Measurements from ENCODE around the gene FHL3. TPM values are rescaled to one million over a fixed set of nuclear protein-coding genes. Genes with fewer than 3 reads are reported as not detected.
A peak's percentile ranks its signal among the peaks of the same experiment; 100 is the strongest.

The FHL3 gene
- total RNA-seq, 4 donors from 2014 or later, result 3.0 to 19.1 (median 12.2) TPM

- no peak for TF ChIP-seq POLR2AphosphoS5 (IDR thresholded peaks at IDR 0.05)
- no peak for TF ChIP-seq CTCF (IDR thresholded peaks at IDR 0.05)
- no peak for TF ChIP-seq POLR2A (IDR thresholded peaks at IDR 0.05)
- no peak for TF ChIP-seq EP300 (IDR thresholded peaks at IDR 0.05; ENCODE audit: low read depth)
- H3K4me1 ChIP-seq, result peaks cover 6 to 28% (median 22%) of the 10 kb centered on the region in 4 donors
- no peak for DNase-seq
- no peaks in the 10 kb centered on the region for H3K9me3 ChIP-seq
- no peaks in the 10 kb centered on the region for H3K36me3 ChIP-seq
- H3K27ac ChIP-seq, result no peak overlapping the region
- H3K27me3 ChIP-seq, result peaks cover 20% of the 10 kb centered on the region
- in situ Hi-C loops (cut with MboI; ENCODE audit: low pct_ligation_motif_present in 1 of 4, low pct_unique_long_range_greater_than_20kb in 1 of 4, low sequenced_read_pairs in 3 of 4), result no loop called here
- 81 to 90% methylated on average over 4 to 8 of the region's 8 CpGs for WGBS, 2 donors (ENCODE audit: low coverage in 1 of 2)
- no peak overlapping the region for H3K4me3 ChIP-seq
- intact Hi-C loops (cut with DNase I; ENCODE audit: low total_unique reads), result no loop called here
Measured at GRCh38 chr1:38009088-38009840, 4.0 kb upstream of the FHL3 start.

- in situ Hi-C loops (cut with MboI; ENCODE audit: low pct_ligation_motif_present in 1 of 4, low pct_unique_long_range_greater_than_20kb in 1 of 4, low sequenced_read_pairs in 3 of 4) (no loop called here), intact Hi-C loops (cut with DNase I; ENCODE audit: low total_unique reads) (no loop called here)
- peaks cover 34% of the 10 kb centered on the region for H3K27me3 ChIP-seq
- H3K36me3 ChIP-seq, result no peaks in the 10 kb centered on the region
- 60 to 64% methylated on average over 1 to 12 of the region's 12 CpGs for WGBS, 2 donors (ENCODE audit: low coverage in 1 of 2)
- no peaks in the 10 kb centered on the region for H3K9me3 ChIP-seq
- H3K27ac ChIP-seq, result peak overlapping the region; percentile 80 to 94 (median 90)
- TF ChIP-seq POLR2AphosphoS5 (IDR thresholded peaks at IDR 0.05) (no peak), EP300 (IDR thresholded peaks at IDR 0.05; ENCODE audit: low read depth) (no peak), POLR2A (IDR thresholded peaks at IDR 0.05) (no peak), CTCF (IDR thresholded peaks at IDR 0.05) (no peak)
- DNase-seq, result no peak
- peak overlapping the region in 2 of 4 donors; percentile 62 to 66 for H3K4me3 ChIP-seq
- peaks cover 13 to 35% (median 23%) of the 10 kb centered on the region in 4 donors for H3K4me1 ChIP-seq
Measured at GRCh38 chr1:38006008-38006828, 904 bp upstream of the FHL3 start.

- H3K9me3 ChIP-seq, result no peaks in the 10 kb centered on the region
- peaks cover 34% of the 10 kb centered on the region for H3K27me3 ChIP-seq
- intact Hi-C loops (cut with DNase I; ENCODE audit: low total_unique reads), result no loop called here
- H3K4me1 ChIP-seq, result peaks cover 24 to 52% (median 39%) of the 10 kb centered on the region in 4 donors
- 9 to 20% methylated on average over 1 to 26 of the region's 26 CpGs for WGBS, 2 donors (ENCODE audit: low coverage in 1 of 2)
- in situ Hi-C loops (cut with MboI; ENCODE audit: low pct_ligation_motif_present in 1 of 4, low pct_unique_long_range_greater_than_20kb in 1 of 4, low sequenced_read_pairs in 3 of 4), result no loop called here
- no peak for DNase-seq
- H3K27ac ChIP-seq, result peak overlapping the region; percentile 80 to 94 (median 90)
- H3K36me3 ChIP-seq, result no peaks in the 10 kb centered on the region
- TF ChIP-seq POLR2AphosphoS5 (IDR thresholded peaks at IDR 0.05) (no peak), CTCF (IDR thresholded peaks at IDR 0.05) (no peak), EP300 (IDR thresholded peaks at IDR 0.05; ENCODE audit: low read depth) (no peak), POLR2A (IDR thresholded peaks at IDR 0.05) (no peak)
- peak overlapping the region; percentile 50 to 68 (median 64) for H3K4me3 ChIP-seq
Measured at GRCh38 chr1:38004284-38005108, 818 bp downstream of the FHL3 start.
